ENCODE data around the gene MAP3K12. TPM values are rescaled to one million over a fixed set of nuclear protein-coding genes. Genes with fewer than 3 reads are reported as not detected.

MAP3K12 gene
- total and polyA plus RNA-seq, 2 donors (not counting 1 experiment from before 2014, with no cell fraction given): 31.6 to 40.8 TPM

- Histone ChIP-seq H4K20me1 (ENCODE audit: control insufficient read depth, extremely low read depth, insufficient read depth, low read length) (no peaks in the 10 kb centered on the region), H3K9ac (ENCODE audit: insufficient read depth, low read length) (no peak overlapping the region), H3K4me1 (ENCODE audit: control insufficient read depth, extremely low read depth, insufficient read depth, low read length) (peaks cover 20% of the 10 kb centered on the region), H3K27me3 (ENCODE audit: control insufficient read depth, insufficient read depth, low read length) (no peaks in the 10 kb centered on the region), H3K36me3 (ENCODE audit: control insufficient read depth, insufficient read depth, low read length) (peaks cover 18% of the 10 kb centered on the region), H2AFZ (ENCODE audit: low read length) (no peak overlapping the region), H3K9me3 (ENCODE audit: control insufficient read depth, insufficient read depth, low read depth, low read length) (no peaks in the 10 kb centered on the region), H3K4me3 (replicated peaks in 1 of 4; ENCODE audit: control extremely low read depth in 1 of 4, insufficient read depth in 1 of 4, low read depth in 3 of 4, low read length in 4 of 4) (no peak overlapping the region), H3K4me2 (ENCODE audit: extremely low read depth, insufficient read depth, low read length) (peak overlapping the region; percentile 68), H3K27ac (ENCODE audit: insufficient read depth, low read length) (peak overlapping the region; percentile 66), H3K79me2 (ENCODE audit: control insufficient read depth, insufficient read depth, low read length) (peaks cover 13% of the 10 kb centered on the region)
- TF ChIP-seq, protein P1, sequence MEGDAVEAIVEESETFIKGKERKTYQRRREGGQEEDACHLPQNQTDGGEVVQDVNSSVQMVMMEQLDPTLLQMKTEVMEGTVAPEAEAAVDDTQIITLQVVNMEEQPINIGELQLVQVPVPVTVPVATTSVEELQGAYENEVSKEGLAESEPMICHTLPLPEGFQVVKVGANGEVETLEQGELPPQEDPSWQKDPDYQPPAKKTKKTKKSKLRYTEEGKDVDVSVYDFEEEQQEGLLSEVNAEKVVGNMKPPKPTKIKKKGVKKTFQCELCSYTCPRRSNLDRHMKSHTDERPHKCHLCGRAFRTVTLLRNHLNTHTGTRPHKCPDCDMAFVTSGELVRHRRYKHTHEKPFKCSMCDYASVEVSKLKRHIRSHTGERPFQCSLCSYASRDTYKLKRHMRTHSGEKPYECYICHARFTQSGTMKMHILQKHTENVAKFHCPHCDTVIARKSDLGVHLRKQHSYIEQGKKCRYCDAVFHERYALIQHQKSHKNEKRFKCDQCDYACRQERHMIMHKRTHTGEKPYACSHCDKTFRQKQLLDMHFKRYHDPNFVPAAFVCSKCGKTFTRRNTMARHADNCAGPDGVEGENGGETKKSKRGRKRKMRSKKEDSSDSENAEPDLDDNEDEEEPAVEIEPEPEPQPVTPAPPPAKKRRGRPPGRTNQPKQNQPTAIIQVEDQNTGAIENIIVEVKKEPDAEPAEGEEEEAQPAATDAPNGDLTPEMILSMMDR (conservative IDR thresholded peaks at IDR 0.05 in 1 of 2, IDR thresholded peaks at IDR 0.05 in 1 of 2; ENCODE audit: low read depth in 1 of 2, low read length in 2 of 2): no peak
- TF ChIP-seq EZH2 (IDR thresholded peaks at IDR 0.05; ENCODE audit: low read length, missing control alignments): no peak
- peak in 1 of 2 donors; percentile 68 for DNase-seq (ENCODE audit: low read depth in 2 of 2)
These were observed 5.8 kb upstream of the MAP3K12 start for GRCh38 chr12:53505086-53505485.

DNA sequence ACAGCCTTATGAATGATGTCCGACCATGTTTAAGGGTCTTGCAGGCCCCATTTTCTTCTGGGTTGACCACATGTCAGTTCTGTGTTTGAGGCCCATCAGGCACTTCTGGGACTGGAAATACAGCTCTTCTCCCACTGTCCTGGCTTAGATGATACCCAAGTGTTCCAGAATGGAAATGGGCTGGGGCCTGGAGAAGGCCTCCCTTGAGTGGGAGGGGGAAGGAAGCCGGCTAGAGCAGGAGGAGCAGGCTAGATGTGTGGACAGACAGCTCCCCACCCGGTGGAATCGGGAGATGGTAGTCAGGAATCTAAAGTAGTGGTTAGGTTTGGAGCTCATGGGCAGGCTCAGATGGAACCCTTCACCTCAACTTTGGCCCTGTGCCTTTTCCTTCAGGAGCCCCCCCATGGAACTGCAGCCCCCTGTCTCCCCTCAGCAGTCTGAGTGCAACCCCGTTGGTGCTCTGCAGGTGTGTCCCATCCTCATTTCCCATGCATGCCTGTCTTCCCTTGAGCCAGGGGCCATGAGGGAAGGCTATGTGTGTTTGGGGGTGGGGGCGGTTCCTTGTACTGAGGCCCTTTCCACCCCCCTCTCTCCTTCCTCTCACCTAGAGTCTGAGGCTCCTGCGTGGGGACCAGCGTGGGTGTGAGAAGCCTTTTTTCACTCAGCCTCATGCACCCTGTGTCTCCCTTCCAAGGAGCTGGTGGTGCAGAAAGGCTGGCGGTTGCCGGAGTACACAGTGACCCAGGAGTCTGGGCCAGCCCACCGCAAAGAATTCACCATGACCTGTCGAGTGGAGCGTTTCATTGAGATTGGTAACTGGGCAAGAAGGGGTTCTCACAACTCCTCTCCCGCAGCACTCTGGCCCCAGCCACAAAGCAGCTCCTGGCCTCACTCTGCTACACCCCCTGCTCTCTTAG, 5.0 kb upstream of the MAP3K12 start:
- Histone ChIP-seq H3K27ac (ENCODE audit: insufficient read depth, low read length) (peak overlapping the region; percentile 66), H3K4me1 (ENCODE audit: control insufficient read depth, extremely low read depth, insufficient read depth, low read length) (peaks cover 20% of the 10 kb centered on the region)

More for the DNA sequence above, 5.0 kb upstream of the MAP3K12 start:
- no peak for DNase-seq (ENCODE audit: low read depth in 2 of 2)
- H2AFZ ChIP-seq (ENCODE audit: low read length): no peak overlapping the region
- peaks cover 13% of the 10 kb centered on the region for H3K79me2 ChIP-seq (ENCODE audit: control insufficient read depth, insufficient read depth, low read length)
- no peak for TF ChIP-seq EZH2 (IDR thresholded peaks at IDR 0.05; ENCODE audit: low read length, missing control alignments)
- TF ChIP-seq, protein P1 (conservative IDR thresholded peaks at IDR 0.05 in 1 of 2, IDR thresholded peaks at IDR 0.05 in 1 of 2; ENCODE audit: low read depth in 1 of 2, low read length in 2 of 2): no peak
- H3K4me3 ChIP-seq (replicated peaks in 1 of 4; ENCODE audit: control extremely low read depth in 1 of 4, insufficient read depth in 1 of 4, low read depth in 3 of 4, low read length in 4 of 4): no peak overlapping the region
- H3K9ac ChIP-seq (ENCODE audit: insufficient read depth, low read length): no peak overlapping the region
- no peaks in the 10 kb centered on the region for H3K9me3 ChIP-seq (ENCODE audit: control insufficient read depth, insufficient read depth, low read depth, low read length)
- no peak overlapping the region for H3K4me2 ChIP-seq (ENCODE audit: extremely low read depth, insufficient read depth, low read length)
- H3K36me3 ChIP-seq (ENCODE audit: control insufficient read depth, insufficient read depth, low read length): peaks cover 18% of the 10 kb centered on the region
- no peaks in the 10 kb centered on the region for H4K20me1 ChIP-seq (ENCODE audit: control insufficient read depth, extremely low read depth, insufficient read depth, low read length)
- no peaks in the 10 kb centered on the region for H3K27me3 ChIP-seq (ENCODE audit: control insufficient read depth, insufficient read depth, low read length)

Measured in fibroblast of lung (primary cell).